Measurements from ENCODE around the gene KIF1A.

KIF1A gene

DNA sequence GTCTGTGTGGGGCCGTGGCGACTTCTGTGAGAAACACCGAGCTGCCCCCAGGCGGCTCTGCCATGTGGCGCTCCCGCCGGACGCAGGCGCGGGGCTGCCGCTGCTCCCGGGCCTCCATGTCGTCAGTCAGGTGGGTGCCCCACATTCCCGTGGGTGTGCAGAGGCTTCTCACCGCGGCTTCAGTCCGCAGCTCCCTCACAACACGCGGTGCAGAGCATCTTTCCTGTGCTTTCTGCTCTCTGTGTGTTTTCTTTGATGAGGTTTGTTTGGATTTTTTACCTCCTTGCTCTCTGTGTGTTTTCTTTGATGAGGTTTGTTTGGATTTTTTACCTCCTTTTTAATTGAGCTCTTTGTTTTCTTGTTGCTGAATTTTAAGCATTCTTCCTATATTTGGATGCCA is 115.4 kb downstream of the KIF1A start:
- H3K79me2 ChIP-seq (ENCODE audit: low read length) = no peaks in the 10 kb centered on the region
- H3K9me2 ChIP-seq (replicated peaks; ENCODE audit: insufficient read depth, low read length) = no peaks in the 10 kb centered on the region
- no peak overlapping the region for H3K4me2 ChIP-seq (ENCODE audit: low read depth, low read length)
- TF ChIP-seq EZH2 (optimal IDR thresholded peaks at IDR 0.05; ENCODE audit: low read depth, low read length) (no peak), CTCF (IDR thresholded peaks at IDR 0.05; ENCODE audit: low read length) (no peak), EZH2phosphoT487 (IDR thresholded peaks at IDR 0.05; ENCODE audit: low read length) (no peak)
- H3K4me1 ChIP-seq (ENCODE audit: low read length) = no peaks in the 10 kb centered on the region
- H3K9ac ChIP-seq (ENCODE audit: low read length) = no peak overlapping the region
- H2AFZ ChIP-seq (ENCODE audit: low read length) = no peak overlapping the region
- no peak for DNase-seq
- H4K20me1 ChIP-seq (ENCODE audit: insufficient read depth, low read length) = no peaks in the 10 kb centered on the region
- no peaks in the 10 kb centered on the region for H3K36me3 ChIP-seq (replicated peaks; ENCODE audit: insufficient read depth, low read length)
- no peaks in the 10 kb centered on the region for H3F3A ChIP-seq (ENCODE audit: insufficient read depth, low read length)
- H3K4me3 ChIP-seq (ENCODE audit: low read length) = no peak overlapping the region
- no peak overlapping the region for H3K27ac ChIP-seq (ENCODE audit: low read length)
- H3K9me3 ChIP-seq (replicated peaks; ENCODE audit: insufficient read depth, low read length) = no peaks in the 10 kb centered on the region
- peaks cover 65% of the 10 kb centered on the region for H3K27me3 ChIP-seq (replicated peaks; ENCODE audit: insufficient read depth, low read length)

DNA sequence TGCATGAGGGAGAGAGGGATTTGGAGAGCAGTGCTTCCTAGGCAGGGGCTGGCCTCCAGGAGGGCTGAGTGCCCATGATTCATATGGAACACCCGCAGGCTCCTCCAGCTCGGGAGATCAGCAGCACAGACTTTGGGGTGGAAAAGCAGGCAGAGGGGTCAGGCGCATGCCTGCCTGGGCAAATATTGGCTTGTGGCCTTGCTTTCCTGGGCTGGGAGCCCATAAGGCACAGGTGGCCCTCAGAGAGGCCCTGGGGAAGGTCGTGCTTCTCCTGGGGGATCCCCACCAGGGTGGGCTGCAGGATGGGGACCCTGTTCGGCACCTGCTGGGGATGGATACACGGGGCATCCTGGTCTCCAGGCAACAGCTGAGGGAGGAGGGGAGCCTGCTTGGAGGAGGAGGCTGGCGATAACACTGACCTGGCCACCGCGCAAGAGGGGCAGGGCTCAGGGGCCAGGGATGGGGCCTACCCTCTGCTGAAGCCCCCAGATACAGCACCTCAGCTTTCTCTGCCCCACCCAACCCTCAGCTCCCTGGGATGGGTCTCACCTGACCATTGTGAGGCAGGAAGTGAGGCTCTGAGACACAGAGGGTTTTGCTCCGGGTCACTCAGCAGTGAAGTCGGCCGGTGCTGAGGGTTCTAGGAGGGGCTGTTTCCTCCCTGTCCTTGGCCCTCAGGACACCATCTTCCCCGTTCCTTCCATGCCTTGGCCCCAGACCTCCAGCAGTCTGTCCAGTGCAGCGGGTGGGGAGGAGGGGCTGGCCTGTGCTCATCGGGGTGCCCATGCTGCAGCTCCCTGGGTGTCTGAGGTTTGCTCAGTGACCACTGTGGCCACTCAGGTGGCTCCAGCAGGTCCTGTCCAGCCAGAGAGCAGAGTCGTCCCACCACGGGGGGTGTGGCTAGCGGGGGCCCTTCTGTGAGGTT is 116.3 kb downstream of the KIF1A start:
- Histone ChIP-seq H3K36me3 (replicated peaks; ENCODE audit: insufficient read depth, low read length) (no peaks in the 10 kb centered on the region), H3K9me3 (replicated peaks; ENCODE audit: insufficient read depth, low read length) (no peaks in the 10 kb centered on the region), H3K27me3 (replicated peaks; ENCODE audit: insufficient read depth, low read length) (peaks cover 55% of the 10 kb centered on the region), H3K4me2 (ENCODE audit: low read depth, low read length) (no peak overlapping the region), H2AFZ (ENCODE audit: low read length) (no peak overlapping the region), H3K9me2 (replicated peaks; ENCODE audit: insufficient read depth, low read length) (no peaks in the 10 kb centered on the region), H3F3A (ENCODE audit: insufficient read depth, low read length) (no peaks in the 10 kb centered on the region), H3K9ac (ENCODE audit: low read length) (no peak overlapping the region), H3K4me3 (ENCODE audit: low read length) (no peak overlapping the region), H3K4me1 (ENCODE audit: low read length) (no peaks in the 10 kb centered on the region), H3K27ac (ENCODE audit: low read length) (no peak overlapping the region), H3K79me2 (ENCODE audit: low read length) (no peaks in the 10 kb centered on the region), H4K20me1 (ENCODE audit: insufficient read depth, low read length) (no peaks in the 10 kb centered on the region)
- DNase-seq = no peak
- no peak for TF ChIP-seq EZH2 (optimal IDR thresholded peaks at IDR 0.05; ENCODE audit: low read depth, low read length)
- no peak for TF ChIP-seq CTCF (IDR thresholded peaks at IDR 0.05; ENCODE audit: low read length)

DNA sequence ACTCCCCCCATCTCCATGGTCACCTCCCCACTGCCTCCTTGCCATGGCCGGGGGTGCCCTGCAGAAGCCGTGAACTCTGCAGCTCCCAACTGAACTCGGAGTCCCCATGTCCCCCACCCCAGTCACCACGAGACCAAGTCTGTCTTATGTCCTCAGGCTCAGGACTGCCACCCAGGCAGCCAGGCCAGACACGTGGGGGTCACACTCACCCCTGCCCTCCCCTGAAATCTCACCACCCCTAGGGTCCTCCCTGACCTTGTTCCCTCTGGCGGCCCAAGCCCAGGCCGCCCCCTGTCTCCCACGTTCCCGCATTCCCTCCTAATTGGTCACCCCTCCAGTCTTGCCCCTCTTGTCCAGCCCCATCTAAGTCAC is 117.4 kb downstream of the KIF1A start:
- Histone ChIP-seq H3K36me3 (replicated peaks; ENCODE audit: insufficient read depth, low read length) (no peaks in the 10 kb centered on the region), H3K27me3 (replicated peaks; ENCODE audit: insufficient read depth, low read length) (peaks cover 45% of the 10 kb centered on the region), H3K4me3 (ENCODE audit: low read length) (no peak overlapping the region), H3F3A (ENCODE audit: insufficient read depth, low read length) (no peaks in the 10 kb centered on the region), H3K9ac (ENCODE audit: low read length) (no peak overlapping the region), H3K9me2 (replicated peaks; ENCODE audit: insufficient read depth, low read length) (no peaks in the 10 kb centered on the region), H3K4me2 (ENCODE audit: low read depth, low read length) (no peak overlapping the region), H3K4me1 (ENCODE audit: low read length) (no peaks in the 10 kb centered on the region), H3K27ac (ENCODE audit: low read length) (no peak overlapping the region), H2AFZ (ENCODE audit: low read length) (no peak overlapping the region), H3K79me2 (ENCODE audit: low read length) (no peaks in the 10 kb centered on the region), H3K9me3 (replicated peaks; ENCODE audit: insufficient read depth, low read length) (no peaks in the 10 kb centered on the region), H4K20me1 (ENCODE audit: insufficient read depth, low read length) (no peaks in the 10 kb centered on the region)
- DNase-seq = no peak
- TF ChIP-seq CTCF (IDR thresholded peaks at IDR 0.05; ENCODE audit: low read length) = no peak
- no peak for TF ChIP-seq EZH2phosphoT487 (IDR thresholded peaks at IDR 0.05; ENCODE audit: low read length)
- no peak for TF ChIP-seq EZH2 (optimal IDR thresholded peaks at IDR 0.05; ENCODE audit: low read depth, low read length)

All from MM.1S (cell line).